ENCODE data around the gene CHSY3.

DNA sequence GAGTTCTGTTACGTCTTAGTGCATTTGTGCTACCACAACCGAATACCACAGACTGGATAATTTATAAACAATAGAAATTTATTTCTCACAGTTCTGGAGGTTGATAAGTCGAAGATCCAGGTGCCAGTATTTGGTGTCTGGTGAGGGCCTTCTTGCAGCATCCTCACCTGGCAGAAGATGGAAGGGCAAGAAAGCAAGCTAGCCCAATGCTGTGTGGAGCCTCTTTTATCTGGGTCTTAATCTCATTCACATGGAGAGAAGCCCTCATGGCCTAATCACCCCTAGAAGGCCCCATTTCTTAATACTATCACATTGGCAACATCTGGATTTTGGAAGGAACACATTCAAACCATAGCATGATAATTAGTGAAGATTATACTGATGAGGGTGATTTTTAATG, 159.3 kb downstream of the CHSY3 start:
- TF ChIP-seq, protein P1, sequence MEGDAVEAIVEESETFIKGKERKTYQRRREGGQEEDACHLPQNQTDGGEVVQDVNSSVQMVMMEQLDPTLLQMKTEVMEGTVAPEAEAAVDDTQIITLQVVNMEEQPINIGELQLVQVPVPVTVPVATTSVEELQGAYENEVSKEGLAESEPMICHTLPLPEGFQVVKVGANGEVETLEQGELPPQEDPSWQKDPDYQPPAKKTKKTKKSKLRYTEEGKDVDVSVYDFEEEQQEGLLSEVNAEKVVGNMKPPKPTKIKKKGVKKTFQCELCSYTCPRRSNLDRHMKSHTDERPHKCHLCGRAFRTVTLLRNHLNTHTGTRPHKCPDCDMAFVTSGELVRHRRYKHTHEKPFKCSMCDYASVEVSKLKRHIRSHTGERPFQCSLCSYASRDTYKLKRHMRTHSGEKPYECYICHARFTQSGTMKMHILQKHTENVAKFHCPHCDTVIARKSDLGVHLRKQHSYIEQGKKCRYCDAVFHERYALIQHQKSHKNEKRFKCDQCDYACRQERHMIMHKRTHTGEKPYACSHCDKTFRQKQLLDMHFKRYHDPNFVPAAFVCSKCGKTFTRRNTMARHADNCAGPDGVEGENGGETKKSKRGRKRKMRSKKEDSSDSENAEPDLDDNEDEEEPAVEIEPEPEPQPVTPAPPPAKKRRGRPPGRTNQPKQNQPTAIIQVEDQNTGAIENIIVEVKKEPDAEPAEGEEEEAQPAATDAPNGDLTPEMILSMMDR (IDR thresholded peaks at IDR 0.05; ENCODE audit: low read length), result no peak
- no peak for TF ChIP-seq EZH2 (IDR thresholded peaks at IDR 0.05; ENCODE audit: borderline replicate concordance, low read length)

Data from OCI-LY1 (cell line).